Caco-2 (cell line): ENCODE results near the gene ITPKC. TPM values are rescaled to one million over a fixed set of nuclear protein-coding genes. Genes with fewer than 3 reads are reported as not detected.

ENCODE experiments used
- BruUV-seq: library from RNA; stranded (reverse); fragments of 400-500 nt; replicated peaks from 2 replicates; lab custom pipeline; 2021; lab: Mats Ljungman, UMichigan
- CTCF ChIA-PET: fragments of 300-600 bp; sonication (Branson Sonifier 250); formaldehyde crosslinking; loops from one replicate; lab custom pipeline; 2022; ENCODE audit warnings: antibody characterized with exemption; lab: Charles Lee
- POLR2A ChIA-PET: fragments of 300-600 bp; sonication (Branson Sonifier 250); formaldehyde crosslinking; loops from one replicate; lab custom pipeline; 2022; ENCODE audit warnings: antibody characterized with exemption; lab: Charles Lee
- DNase-seq, 2 experiments: peaks; one replicate each; pipeline versions ENCODE4 v3.0.0 to v3.0.0-alpha.2; 2020 to 2022
- H3K27me3 ChIP-seq: replicated peaks from 2 replicates; pipeline ENCODE4 v1.6.0; 2011; ENCODE audit warnings: low read length; ENCODE audit not compliant: control insufficient read depth, insufficient read depth
- H3K36me3 ChIP-seq: 2 replicates; pipeline ENCODE4 v1.5.1; 2011; ENCODE audit warnings: low read length; ENCODE audit not compliant: control insufficient read depth, insufficient read depth
- H3K4me1 ChIP-seq: fragments of 250-450 bp; sonication (Bioruptor Pico); 2 replicates; pipeline ENCODE4 v1.5.1; 2020; ENCODE audit warnings: mild to moderate bottlenecking
- H3K4me3 ChIP-seq: 2 replicates; pipeline ENCODE4 v1.5.1; 2011; ENCODE audit warnings: low read depth, mild to moderate bottlenecking, control low read depth, low read length
- H3K9me3 ChIP-seq: fragments of 250-450 bp; sonication (Bioruptor Pico); 2 replicates; pipeline ENCODE4 v1.5.1; 2020; ENCODE audit warnings: mild to moderate bottlenecking, moderate library complexity
- H3K27ac Mint-ChIP-seq: one replicate; pipeline ENCODE4 v1.8.0; 2022; ENCODE audit warnings: mixed read lengths; ENCODE audit not compliant: unreplicated experiment
- H3K27me3 Mint-ChIP-seq: one replicate; pipeline ENCODE4 v1.8.0; 2022; ENCODE audit warnings: mixed read lengths; ENCODE audit not compliant: insufficient read depth, unreplicated experiment
- H3K36me3 Mint-ChIP-seq: one replicate; pipeline ENCODE4 v1.8.0; 2022; ENCODE audit warnings: mild to moderate bottlenecking, mixed read lengths; ENCODE audit not compliant: insufficient read depth, unreplicated experiment
- H3K4me1 Mint-ChIP-seq: one replicate; pipeline ENCODE4 v1.8.0; 2022; ENCODE audit warnings: low read depth, mixed read lengths; ENCODE audit not compliant: unreplicated experiment
- H3K4me3 Mint-ChIP-seq: one replicate; pipeline ENCODE4 v1.8.0; 2022; ENCODE audit warnings: mild to moderate bottlenecking, moderate library complexity, mixed read lengths; ENCODE audit not compliant: unreplicated experiment
- H3K9me3 Mint-ChIP-seq: one replicate; pipeline ENCODE4 v1.8.0; 2022; ENCODE audit warnings: mixed read lengths; ENCODE audit not compliant: unreplicated experiment
- CTCF ChIP-seq, 2 experiments: fragments of 200-600 bp in 1 of 2; IDR thresholded peaks; 1 replicate in 1 of 2; 2 replicates in 1 of 2; pipeline versions ENCODE4 v1.5.1 to v1.8.0; 2011 to 2022; ENCODE audit warnings: antibody characterized with exemption in 1 of 2, control low read depth in 1 of 2, inconsistent platforms in 1 of 2, low read depth in 1 of 2, low read length in 1 of 2, mild to moderate bottlenecking in 1 of 2, moderate library complexity in 1 of 2; ENCODE audit not compliant: insufficient read depth in 1 of 2, severe bottlenecking in 1 of 2, unreplicated experiment in 1 of 2
- intact Hi-C: fragments of 100-400 bp; cut with micrococcal nuclease; formaldehyde crosslinking; loops from one replicate; pipeline ENCODE4 v1.10.0; 2022; ENCODE audit not compliant: unreplicated experiment
- total RNA-seq: library from RNA; stranded (reverse); gene quantifications from 2 replicates; pipeline ENCODE4 v1.2.3, GENCODE V29; 2022

ITPKC gene
- total RNA-seq, 1 experiment from 2014 or later: 31.2 TPM

GRCh38 chr19:40703029-40703755, 13.7 kb upstream of the ITPKC start:
- POLR2A ChIA-PET: interaction anchor here (1.1 to 1.2 kb wide), 2 partner anchors 13 to 14 kb away, joined by 3 to 5 read pairs; partner anchors contain the start of genes ITPKC and NUMBL
- H3K27me3 Mint-ChIP-seq: no peaks in the 10 kb centered on the region

GRCh38 chr19:40704491-40705361, 12.2 kb upstream of the ITPKC start:
- H3K9me3 Mint-ChIP-seq: no peaks in the 10 kb centered on the region
- intact Hi-C loops: no loop called here
- Histone ChIP-seq H3K4me3 (no peak overlapping the region), H3K9me3 (no peaks in the 10 kb centered on the region), H3K36me3 (peaks cover 7% of the 10 kb centered on the region), H3K27me3 (no peaks in the 10 kb centered on the region), H3K4me1 (no peaks in the 10 kb centered on the region)
- no peak overlapping the region for H3K4me3 Mint-ChIP-seq
- TF ChIP-seq CTCF (IDR thresholded peaks at IDR 0.05; ENCODE audit: insufficient read depth in 1 of 2, low read depth in 1 of 2, low read length in 1 of 2, severe bottlenecking in 1 of 2, unreplicated experiment in 1 of 2): no peak
- peaks cover 47% of the 10 kb centered on the region for H3K36me3 Mint-ChIP-seq
- ChIA-PET CTCF (no interaction called here), POLR2A (no interaction called here)
- DNase-seq: no peak
- no peaks in the 10 kb centered on the region for H3K4me1 Mint-ChIP-seq
- BruUV-seq: no TSS peak
- no peak overlapping the region for H3K27ac Mint-ChIP-seq
- no peaks in the 10 kb centered on the region for H3K27me3 Mint-ChIP-seq

More at GRCh38 chr19:40703029-40703755, 13.7 kb upstream of the ITPKC start:
- Histone ChIP-seq H3K4me3 (no peak overlapping the region), H3K36me3 (peaks cover 7% of the 10 kb centered on the region), H3K4me1 (no peaks in the 10 kb centered on the region), H3K27me3 (no peaks in the 10 kb centered on the region), H3K9me3 (no peaks in the 10 kb centered on the region)
- no peak for DNase-seq
- no peaks in the 10 kb centered on the region for H3K4me1 Mint-ChIP-seq
- TF ChIP-seq CTCF (IDR thresholded peaks at IDR 0.05; ENCODE audit: insufficient read depth in 1 of 2, low read depth in 1 of 2, low read length in 1 of 2, severe bottlenecking in 1 of 2, unreplicated experiment in 1 of 2): no peak
- BruUV-seq: no TSS peak
- peaks cover 32% of the 10 kb centered on the region for H3K36me3 Mint-ChIP-seq
- no peak overlapping the region for H3K27ac Mint-ChIP-seq
- H3K9me3 Mint-ChIP-seq: no peaks in the 10 kb centered on the region
- H3K4me3 Mint-ChIP-seq: no peak overlapping the region
- CTCF ChIA-PET: interaction anchor here (1.0 to 1.1 kb wide), 2 partner anchors 12 to 40 kb away, joined by 5 to 7 read pairs; partner anchors contain the start of gene NUMBL
- intact Hi-C loops: no loop called here

GRCh38 chr19:40705362-40705651, 11.6 kb upstream of the ITPKC start:
- CTCF ChIA-PET: no interaction called here
- Histone ChIP-seq H3K36me3 (peaks cover 9% of the 10 kb centered on the region), H3K9me3 (no peaks in the 10 kb centered on the region), H3K4me1 (no peaks in the 10 kb centered on the region), H3K27me3 (no peaks in the 10 kb centered on the region), H3K4me3 (no peak overlapping the region)
- Mint-ChIP-seq H3K36me3 (peaks cover 53% of the 10 kb centered on the region), H3K27ac (no peak overlapping the region), H3K4me3 (no peak overlapping the region), H3K27me3 (no peaks in the 10 kb centered on the region), H3K9me3 (no peaks in the 10 kb centered on the region), H3K4me1 (no peaks in the 10 kb centered on the region)
- intact Hi-C loops: no loop called here
- BruUV-seq: no TSS peak
- no peak for TF ChIP-seq CTCF (IDR thresholded peaks at IDR 0.05; ENCODE audit: insufficient read depth in 1 of 2, low read depth in 1 of 2, low read length in 1 of 2, severe bottlenecking in 1 of 2, unreplicated experiment in 1 of 2)
- no peak for DNase-seq
- POLR2A ChIA-PET: no interaction called here
